Lung (tissue), 12 donors: ENCODE measurements around the gene NAV2. TPM values are rescaled to one million over a fixed set of nuclear protein-coding genes. Genes with fewer than 3 reads are reported as not detected.

Source experiments
- ATAC-seq: fragments of 200-7000 bp; cut with Tn5 transposase; one replicate; pipeline ENCODE4 v1.9.1; 2020; ENCODE audit warnings: moderate number of reproducible peaks; ENCODE audit not compliant: insufficient read depth, low FRiP score
- DNase-seq, 3 donors: peaks; one replicate each; pipeline ENCODE4 v3.0.0-alpha.2; 2013 to 2017
- H3K27ac ChIP-seq, 2 donors: one replicate each; pipeline ENCODE4 v1.5.1; 2013; ENCODE audit warnings: mild to moderate bottlenecking in 2 of 2, moderate library complexity in 2 of 2, control low read depth in 1 of 2, inconsistent platforms in 1 of 2, low read depth in 1 of 2, low read length in 1 of 2
- H3K27me3 ChIP-seq, 3 donors: one replicate each; pipeline ENCODE4 v1.5.1; 2013; ENCODE audit warnings: low read length in 2 of 3; ENCODE audit not compliant: control insufficient read depth in 3 of 3, insufficient read depth in 3 of 3
- H3K36me3 ChIP-seq, 4 donors: one replicate each; pipeline ENCODE4 v1.5.1; 2013; ENCODE audit warnings: low read length in 4 of 4, mild to moderate bottlenecking in 1 of 4, moderate library complexity in 1 of 4; ENCODE audit not compliant: control insufficient read depth in 4 of 4, insufficient read depth in 4 of 4
- H3K4me1 ChIP-seq, 5 donors: one replicate each; pipeline ENCODE4 v1.5.1; 2013; ENCODE audit warnings: low read length in 5 of 5, mild to moderate bottlenecking in 2 of 5, moderate library complexity in 1 of 5; ENCODE audit not compliant: control insufficient read depth in 5 of 5, insufficient read depth in 5 of 5
- H3K4me3 ChIP-seq: one replicate; pipeline ENCODE4 v1.5.1; 2013; ENCODE audit warnings: mild to moderate bottlenecking, control low read depth, moderate library complexity
- H3K9ac ChIP-seq, 2 donors: one replicate each; pipeline ENCODE4 v1.5.1; 2013; ENCODE audit warnings: low read length in 2 of 2, control low read depth in 1 of 2; ENCODE audit not compliant: insufficient read depth in 1 of 2
- H3K9me3 ChIP-seq, 4 donors: one replicate each; pipeline ENCODE4 v1.5.1; 2013; ENCODE audit warnings: low read length in 3 of 4, mild to moderate bottlenecking in 1 of 4, moderate library complexity in 1 of 4; ENCODE audit not compliant: control insufficient read depth in 4 of 4, insufficient read depth in 3 of 4
- CTCF ChIP-seq: IDR thresholded peaks from 2 replicates; pipeline ENCODE4 v1.5.1; 2012; ENCODE audit warnings: mild to moderate bottlenecking; ENCODE audit errors: control extremely low read depth, extremely low read depth
- WGBS, 2 donors: extraction: QIAGEN DNeasy Blood & Tissue Kit; methylation state at CpG; one replicate each; pipeline ENCODE4 v1.1.7; 2013; 5-methylcytosine and 5-hydroxymethylcytosine counted together
- polyA plus RNA-seq, 2 donors: library from polyadenylated mRNA; stranded (reverse); fragments of 200-250 nt; gene quantifications; one replicate each; pipeline ENCODE4 v1.2.1, GENCODE V29; 2013
- total RNA-seq, 2 donors: library from RNA; depleted of rRNA in 1 of 2; stranded (reverse); fragments of >200 nt in 1 of 2; gene quantifications; one replicate each; pipeline ENCODE4 v1.2.1, GENCODE V29; 2014 to 2021
- donor health status: control.
- donor health status: control.
- donor health status: Bipolar disorder and iron deficiency.
- donor health status: healthy.
- donor health status: DM: yes; HTN: yes; CAD: no.

Gene NAV2
- total and polyA plus RNA-seq, 4 donors = 6.8 to 47.9 (median 20.2) TPM

DNA sequence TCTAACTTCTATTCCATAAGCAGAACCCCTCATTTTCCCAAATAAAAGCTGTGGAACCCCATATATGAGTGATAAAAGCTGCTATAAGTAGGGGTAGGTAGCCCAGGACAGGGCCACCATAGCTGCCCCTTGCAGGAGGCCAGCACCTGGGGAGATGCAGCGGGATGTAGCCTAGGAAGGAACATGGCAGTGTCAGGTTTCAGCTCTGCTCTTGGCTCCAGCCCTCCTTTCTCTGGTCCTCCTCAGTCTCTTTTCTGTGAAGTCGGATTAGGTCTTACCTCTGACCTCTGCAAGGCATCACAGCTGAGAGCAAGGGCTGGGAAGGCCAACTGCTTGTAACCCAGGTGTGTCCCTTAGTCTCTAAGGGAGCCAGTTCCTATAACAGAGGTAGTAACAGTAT is 135.6 kb downstream of the NAV2 start:
- Histone ChIP-seq H3K9me3 (no peaks in the 10 kb centered on the region), H3K9ac (no peak overlapping the region), H3K4me3 (no peak overlapping the region), H3K27me3 (no peaks in the 10 kb centered on the region), H3K27ac (peak overlapping the region in 1 of 2 donors; percentile 11), H3K4me1 (peaks cover 0 to 32% (median 6%) of the 10 kb centered on the region in 5 donors), H3K36me3 (no peaks in the 10 kb centered on the region)
- WGBS, 2 donors = 89% methylated on average over 2 of the region's 2 CpGs
- ATAC-seq = no peak
- TF ChIP-seq CTCF = no peak
- no peak for DNase-seq

GRCh38 chr11:19849107-19849789 is 136.6 kb downstream of the NAV2 start:
- no peaks in the 10 kb centered on the region for H3K36me3 ChIP-seq
- ATAC-seq (no peak), DNase-seq (no peak)
- H3K27ac ChIP-seq = peak overlapping the region in 1 of 2 donors; percentile 36
- H3K9ac ChIP-seq = no peak overlapping the region
- H3K4me3 ChIP-seq = no peak overlapping the region
- H3K9me3 ChIP-seq = no peaks in the 10 kb centered on the region
- 83 to 92% methylated on average over 6 of the region's 6 CpGs for WGBS, 2 donors
- TF ChIP-seq CTCF = no peak
- no peaks in the 10 kb centered on the region for H3K27me3 ChIP-seq
- H3K4me1 ChIP-seq = peaks cover 0 to 37% (median 6%) of the 10 kb centered on the region in 5 donors

- Histone ChIP-seq H3K9ac (no peak overlapping the region), H3K4me1 (peaks cover 0 to 36% (median 6%) of the 10 kb centered on the region in 5 donors), H3K4me3 (no peak overlapping the region), H3K9me3 (no peaks in the 10 kb centered on the region), H3K27me3 (no peaks in the 10 kb centered on the region), H3K36me3 (no peaks in the 10 kb centered on the region), H3K27ac (peak overlapping the region in 1 of 2 donors; percentile 36)
- ATAC-seq = no peak
- 61 to 71% methylated on average over 6 of the region's 6 CpGs for WGBS, 2 donors
- no peak for TF ChIP-seq CTCF
- no peak for DNase-seq
Measured at GRCh38 chr11:19849947-19850593, 137.4 kb downstream of the NAV2 start.
